NT2/D1 (cell line): ENCODE data around the gene SHCBP1L.

Source experiments
- SUZ12 ChIP-seq: IDR thresholded peaks from 2 replicates; pipeline ENCODE4 v1.6.1; 2011; ENCODE audit not compliant: insufficient read length, insufficient read depth; ENCODE audit errors: extremely low read depth
- ZNF274 ChIP-seq: IDR thresholded peaks from 2 replicates; pipeline ENCODE4 v1.6.1; 2011; ENCODE audit warnings: mild to moderate bottlenecking, low read depth, low read length

DNA sequence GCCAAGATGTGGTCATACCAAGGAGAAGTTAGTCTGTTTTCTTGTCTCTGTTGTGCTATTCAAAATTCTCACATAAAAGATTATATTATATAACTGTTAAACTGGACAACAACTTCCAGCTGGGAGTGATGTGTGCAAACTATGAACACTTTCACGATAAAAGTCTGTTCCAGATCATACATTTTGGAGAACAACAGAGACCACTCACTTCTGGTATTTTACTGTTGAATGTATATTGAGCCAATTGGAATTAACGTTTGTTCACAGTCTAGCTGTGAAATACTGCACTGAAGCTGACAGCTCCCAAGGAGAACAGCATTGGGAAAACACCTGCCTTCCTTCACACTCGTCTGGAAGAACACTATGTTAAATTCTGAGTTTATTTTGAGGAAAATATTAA, 860 bp upstream of the SHCBP1L start:
- TF ChIP-seq ZNF274 = no peak
- no peak for TF ChIP-seq SUZ12
